PC-9 (cell line): Measurements from ENCODE around the gene RCAN1. TPM values are rescaled to one million over a fixed set of nuclear protein-coding genes. Genes with fewer than 3 reads are reported as not detected.

Experiments
- BruUV-seq: library from RNA; stranded (reverse); fragments of 400-500 nt; replicated peaks from 2 replicates; lab custom pipeline; 2021; lab: Mats Ljungman, UMichigan
- CTCF ChIA-PET: fragments of 300-600 bp; sonication (Branson Sonifier 250); formaldehyde crosslinking; loops from one replicate; lab custom pipeline; 2022; ENCODE audit warnings: antibody characterized with exemption; lab: Charles Lee
- POLR2A ChIA-PET: fragments of 300-600 bp; sonication (Branson Sonifier 250); formaldehyde crosslinking; loops from one replicate; lab custom pipeline; 2022; ENCODE audit warnings: antibody characterized with exemption; ENCODE audit not compliant: unreplicated experiment; lab: Charles Lee
- DNase-seq, 2 experiments: peaks; one replicate each; pipeline versions ENCODE4 v3.0.0 to v3.0.0-alpha.2; 2015 to 2022; ENCODE audit warnings: mixed read lengths in 1 of 2
- H2AFZ ChIP-seq: fragments of 200-600 bp; sonication (generic); 2 replicates; pipeline ENCODE4 v1.8.1; 2017; ENCODE audit warnings: antibody characterized with exemption
- H3F3A ChIP-seq: fragments of 200-600 bp; sonication (generic); 2 replicates; pipeline ENCODE4 v1.8.1; 2017; ENCODE audit warnings: antibody characterized with exemption, mild to moderate bottlenecking, low read depth; ENCODE audit not compliant: insufficient read depth
- H3K27ac ChIP-seq: fragments of 200-600 bp; sonication (generic); 2 replicates; pipeline ENCODE4 v1.6.1; 2016; ENCODE audit warnings: mixed run types
- H3K27me3 ChIP-seq: fragments of 200-600 bp; sonication (generic); 2 replicates; pipeline ENCODE4 v1.6.1; 2016; ENCODE audit warnings: low read depth, mixed run types; ENCODE audit not compliant: insufficient read depth
- H3K36me3 ChIP-seq: fragments of 200-600 bp; sonication (generic); 2 replicates; pipeline ENCODE4 v1.6.1; 2016; ENCODE audit warnings: low read depth, mixed run types
- H3K4me1 ChIP-seq: fragments of 200-600 bp; sonication (generic); replicated peaks from 2 replicates; pipeline ENCODE4 v1.6.1; 2016; ENCODE audit warnings: mixed run types; ENCODE audit not compliant: insufficient read depth
- H3K4me2 ChIP-seq: fragments of 200-600 bp; sonication (generic); 2 replicates; pipeline ENCODE4 v1.6.1; 2017; ENCODE audit warnings: mixed run types
- H3K4me3 ChIP-seq: fragments of 200-600 bp; sonication (generic); 2 replicates; pipeline ENCODE4 v1.6.1; 2016; ENCODE audit warnings: mixed run types
- H3K79me2 ChIP-seq: fragments of 200-600 bp; sonication (generic); 2 replicates; pipeline ENCODE4 v1.6.1; 2017; ENCODE audit warnings: low read depth, mixed run types
- H3K9me2 ChIP-seq: fragments of 200-600 bp; sonication (generic); 2 replicates; pipeline ENCODE4 v1.8.1; 2017; ENCODE audit warnings: mild to moderate bottlenecking; ENCODE audit not compliant: insufficient read depth
- H3K9me3 ChIP-seq: fragments of 200-600 bp; sonication (generic); 2 replicates; pipeline ENCODE4 v1.8.1; 2016; ENCODE audit warnings: low read depth; ENCODE audit not compliant: insufficient read depth
- H4K20me1 ChIP-seq: fragments of 200-600 bp; sonication (generic); 2 replicates; pipeline ENCODE4 v1.8.1; 2017; ENCODE audit not compliant: insufficient read depth
- EZH2 ChIP-seq: fragments of 200-600 bp; sonication (generic); IDR thresholded peaks from 2 replicates; pipeline ENCODE4 v1.8.0; 2017; ENCODE audit warnings: antibody characterized with exemption, low read depth
- intact Hi-C: fragments of 100-400 bp; cut with micrococcal nuclease; formaldehyde crosslinking; loops from one replicate; pipeline ENCODE4 v1.10.0; 2022; ENCODE audit not compliant: unreplicated experiment
- total RNA-seq: library from RNA; stranded (reverse); gene quantifications from 2 replicates; pipeline ENCODE4 v1.2.3, GENCODE V29; 2021
- TF ChIP-seq, protein P1 (sequence below): fragments of 200-600 bp; sonication (generic); conservative IDR thresholded peaks from 2 replicates; pipeline ENCODE4 v1.6.1; 2017; ENCODE audit warnings: mixed run types, antibody characterized with exemption, mild to moderate bottlenecking, moderate library complexity

The RCAN1 gene
- total RNA-seq, 1 experiment from 2014 or later = 7.2 TPM

DNA sequence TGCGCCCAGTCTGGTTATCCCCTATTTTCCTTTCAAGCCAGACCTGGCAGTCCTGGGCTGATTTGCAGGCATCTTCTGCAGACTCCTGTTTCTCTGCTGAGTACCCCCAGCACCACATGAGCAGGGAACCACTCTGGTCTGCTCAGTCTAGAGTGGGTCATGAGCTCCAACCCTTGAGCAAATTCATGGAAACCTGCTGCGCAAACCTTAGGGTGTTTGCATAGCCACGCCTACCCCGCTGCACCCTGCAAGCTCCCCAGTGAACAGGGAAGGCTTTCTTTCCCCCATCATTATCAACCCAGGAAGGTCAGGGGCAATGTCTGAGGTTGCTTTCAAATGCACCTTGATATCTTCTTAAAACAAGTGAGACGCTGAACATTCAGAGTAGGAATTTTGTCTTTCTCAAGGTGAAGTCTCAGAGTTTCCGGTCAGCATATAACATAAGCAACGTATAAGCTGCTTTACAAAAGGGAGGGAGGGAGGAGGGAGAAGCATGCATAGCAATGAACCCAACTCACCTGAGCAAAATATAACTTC is 91.8 kb downstream of the RCAN1 start:
- Histone ChIP-seq H3K4me3 (no peak overlapping the region), H3K9me3 (no peaks in the 10 kb centered on the region), H4K20me1 (no peaks in the 10 kb centered on the region), H3K27ac (no peak overlapping the region), H3K4me1 (peaks cover 22% of the 10 kb centered on the region), H3K9me2 (no peaks in the 10 kb centered on the region), H3K36me3 (no peaks in the 10 kb centered on the region; the same call in 1 of the 2 replicates), H2AFZ (no peak overlapping the region), H3K27me3 (no peaks in the 10 kb centered on the region), H3K4me2 (no peak overlapping the region), H3K79me2 (peaks cover 12% of the 10 kb centered on the region), H3F3A (peaks cover 8% of the 10 kb centered on the region; the same call in 1 of the 2 replicates)
- ChIA-PET POLR2A (no interaction called here), CTCF (no interaction called here)
- no peak for TF ChIP-seq EZH2
- TF ChIP-seq, protein P1, sequence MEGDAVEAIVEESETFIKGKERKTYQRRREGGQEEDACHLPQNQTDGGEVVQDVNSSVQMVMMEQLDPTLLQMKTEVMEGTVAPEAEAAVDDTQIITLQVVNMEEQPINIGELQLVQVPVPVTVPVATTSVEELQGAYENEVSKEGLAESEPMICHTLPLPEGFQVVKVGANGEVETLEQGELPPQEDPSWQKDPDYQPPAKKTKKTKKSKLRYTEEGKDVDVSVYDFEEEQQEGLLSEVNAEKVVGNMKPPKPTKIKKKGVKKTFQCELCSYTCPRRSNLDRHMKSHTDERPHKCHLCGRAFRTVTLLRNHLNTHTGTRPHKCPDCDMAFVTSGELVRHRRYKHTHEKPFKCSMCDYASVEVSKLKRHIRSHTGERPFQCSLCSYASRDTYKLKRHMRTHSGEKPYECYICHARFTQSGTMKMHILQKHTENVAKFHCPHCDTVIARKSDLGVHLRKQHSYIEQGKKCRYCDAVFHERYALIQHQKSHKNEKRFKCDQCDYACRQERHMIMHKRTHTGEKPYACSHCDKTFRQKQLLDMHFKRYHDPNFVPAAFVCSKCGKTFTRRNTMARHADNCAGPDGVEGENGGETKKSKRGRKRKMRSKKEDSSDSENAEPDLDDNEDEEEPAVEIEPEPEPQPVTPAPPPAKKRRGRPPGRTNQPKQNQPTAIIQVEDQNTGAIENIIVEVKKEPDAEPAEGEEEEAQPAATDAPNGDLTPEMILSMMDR = no peak
- intact Hi-C loops = no loop called here
- BruUV-seq = no TSS peak
- DNase-seq = no peak

DNA sequence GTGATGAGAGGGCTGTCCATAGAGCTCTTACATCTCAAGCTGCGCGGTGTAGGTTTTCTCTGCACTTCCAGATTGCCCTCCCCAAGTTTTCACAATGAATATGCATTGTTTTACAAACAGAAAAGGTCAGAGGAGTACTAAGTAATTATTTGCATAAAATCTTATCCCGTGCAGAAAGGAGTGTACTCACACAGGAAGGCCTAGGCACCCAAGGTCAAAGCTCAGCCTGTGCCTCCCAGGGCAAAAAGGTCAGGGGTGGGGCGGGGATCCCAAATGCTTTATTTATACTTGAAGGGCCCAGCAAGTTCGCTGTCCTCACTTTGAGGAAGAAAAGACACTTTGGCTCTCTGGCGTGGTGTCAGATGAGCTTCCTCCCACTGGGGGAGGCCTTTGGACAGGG is 92.6 kb downstream of the RCAN1 start:
- peaks cover 14% of the 10 kb centered on the region for H3K4me1 ChIP-seq
- no peaks in the 10 kb centered on the region for H4K20me1 ChIP-seq
- H3K9me3 ChIP-seq = no peaks in the 10 kb centered on the region
- no peak overlapping the region for H3K4me2 ChIP-seq
- H3K27ac ChIP-seq = no peak overlapping the region
- no peaks in the 10 kb centered on the region for H3K27me3 ChIP-seq
- H3F3A ChIP-seq = peaks cover 4% of the 10 kb centered on the region; the same call in 1 of the 2 replicates
- intact Hi-C loops = no loop called here
- H3K4me3 ChIP-seq = no peak overlapping the region
- H3K79me2 ChIP-seq = peaks cover 12% of the 10 kb centered on the region
- BruUV-seq = no TSS peak
- DNase-seq = no peak
- no peak overlapping the region for H2AFZ ChIP-seq
- ChIA-PET POLR2A (no interaction called here), CTCF (no interaction called here)
- H3K36me3 ChIP-seq = no peaks in the 10 kb centered on the region; the same call in 1 of the 2 replicates
- TF ChIP-seq EZH2 = no peak
- TF ChIP-seq, protein P1 = no peak
- no peaks in the 10 kb centered on the region for H3K9me2 ChIP-seq

DNA sequence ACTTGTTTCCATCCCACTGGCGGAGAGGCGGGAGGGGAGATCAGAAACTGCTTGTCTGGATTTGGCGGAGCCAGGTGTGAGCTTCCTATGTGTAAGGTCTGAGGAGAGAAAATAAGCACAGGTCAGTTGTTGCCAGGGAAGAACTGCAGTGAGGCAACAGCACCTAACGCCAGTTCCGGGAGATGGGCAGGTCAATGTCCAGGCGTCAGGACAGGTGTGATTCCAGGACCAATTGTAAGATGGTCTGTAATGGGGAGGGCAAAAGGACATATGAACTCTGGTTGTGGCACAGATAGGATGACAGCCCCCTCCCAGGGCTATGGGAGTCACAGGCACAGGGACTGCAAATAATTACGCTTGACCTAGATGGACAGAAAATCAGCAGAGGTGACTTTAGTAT is 93.4 kb downstream of the RCAN1 start:
- no peaks in the 10 kb centered on the region for H3F3A ChIP-seq
- no peak overlapping the region for H2AFZ ChIP-seq
- no TSS peak for BruUV-seq
- H3K4me1 ChIP-seq = peaks cover 10% of the 10 kb centered on the region; the same call in 1 of the 2 replicates
- no peak for DNase-seq
- H3K4me3 ChIP-seq = no peak overlapping the region
- H3K27me3 ChIP-seq = no peaks in the 10 kb centered on the region
- intact Hi-C loops = no loop called here
- H3K79me2 ChIP-seq = peaks cover 12% of the 10 kb centered on the region
- no peak for TF ChIP-seq EZH2
- TF ChIP-seq, protein P1 = no peak
- H3K27ac ChIP-seq = no peak overlapping the region
- CTCF ChIA-PET = no interaction called here
- no peaks in the 10 kb centered on the region for H3K9me2 ChIP-seq
- H3K4me2 ChIP-seq = no peak overlapping the region
- no peaks in the 10 kb centered on the region for H3K9me3 ChIP-seq
- H3K36me3 ChIP-seq = no peaks in the 10 kb centered on the region; the same call in 1 of the 2 replicates
- POLR2A ChIA-PET = no interaction called here
- no peaks in the 10 kb centered on the region for H4K20me1 ChIP-seq
